Measurements from ENCODE around the gene SH3RF2.

DNA sequence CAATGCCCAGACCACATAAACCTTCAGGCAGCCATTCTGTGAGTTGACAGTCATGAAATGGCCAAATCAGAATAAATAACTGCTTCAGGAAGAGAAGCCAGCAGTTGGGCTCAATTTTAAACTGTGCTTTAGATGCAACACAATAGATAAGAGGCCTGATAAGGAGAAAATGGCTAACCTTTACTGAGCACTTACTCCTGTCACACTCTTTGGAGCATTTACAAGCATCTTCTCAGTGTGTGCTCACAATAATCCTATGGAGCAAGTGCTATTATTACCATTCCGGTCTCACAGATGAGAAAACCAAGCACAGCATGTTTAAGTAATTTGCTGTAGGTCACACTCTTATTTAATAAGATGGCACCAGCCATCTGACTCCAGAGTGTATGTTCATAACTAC, 11.5 kb upstream of the SH3RF2 start:
- no peak for TF ChIP-seq EZH2 (IDR thresholded peaks at IDR 0.05; ENCODE audit: borderline replicate concordance, insufficient read depth, low read depth, low read length, poor library complexity, severe bottlenecking)
- TF ChIP-seq, protein P1, sequence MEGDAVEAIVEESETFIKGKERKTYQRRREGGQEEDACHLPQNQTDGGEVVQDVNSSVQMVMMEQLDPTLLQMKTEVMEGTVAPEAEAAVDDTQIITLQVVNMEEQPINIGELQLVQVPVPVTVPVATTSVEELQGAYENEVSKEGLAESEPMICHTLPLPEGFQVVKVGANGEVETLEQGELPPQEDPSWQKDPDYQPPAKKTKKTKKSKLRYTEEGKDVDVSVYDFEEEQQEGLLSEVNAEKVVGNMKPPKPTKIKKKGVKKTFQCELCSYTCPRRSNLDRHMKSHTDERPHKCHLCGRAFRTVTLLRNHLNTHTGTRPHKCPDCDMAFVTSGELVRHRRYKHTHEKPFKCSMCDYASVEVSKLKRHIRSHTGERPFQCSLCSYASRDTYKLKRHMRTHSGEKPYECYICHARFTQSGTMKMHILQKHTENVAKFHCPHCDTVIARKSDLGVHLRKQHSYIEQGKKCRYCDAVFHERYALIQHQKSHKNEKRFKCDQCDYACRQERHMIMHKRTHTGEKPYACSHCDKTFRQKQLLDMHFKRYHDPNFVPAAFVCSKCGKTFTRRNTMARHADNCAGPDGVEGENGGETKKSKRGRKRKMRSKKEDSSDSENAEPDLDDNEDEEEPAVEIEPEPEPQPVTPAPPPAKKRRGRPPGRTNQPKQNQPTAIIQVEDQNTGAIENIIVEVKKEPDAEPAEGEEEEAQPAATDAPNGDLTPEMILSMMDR (IDR thresholded peaks at IDR 0.05): no peak

All from B cell (primary cell).